Activated CD8-positive, alpha-beta memory T cell treated with anti-CD3 and anti-CD28 coated beads, Interleukin-2, amount 50 U/mL, for 1 hour (primary cell): ENCODE results near the gene TAGLN2.

ENCODE experiments used
- DNase-seq: peaks from one replicate; pipeline ENCODE4 v3.0.0-alpha.2; 2020; ENCODE audit errors: extremely low read depth

TAGLN2 gene

GRCh38 chr1:159924791-159925718 is at the start of gene TAGLN2:
Gene TAGLN2, minus strand, starts transcription at chr1:159925507. Its CDS starts 4,998 bp downstream, at chr1:159920509.
- DNase-seq = peak; percentile 78

GRCh38 chr1:159974350-159974965 is 49.2 kb upstream of the TAGLN2 start:
- DNase-seq = no peak

GRCh38 chr1:159973350-159973940 is 48.1 kb upstream of the TAGLN2 start:
- DNase-seq = no peak

- DNase-seq = no peak
Measured at GRCh38 chr1:159972443-159973205, 47.3 kb upstream of the TAGLN2 start.

GRCh38 chr1:159970932-159971342 is 45.6 kb upstream of the TAGLN2 start:
- no peak for DNase-seq

- no peak for DNase-seq
Measured at GRCh38 chr1:159968901-159969300, 43.6 kb upstream of the TAGLN2 start.

- no peak for DNase-seq
Measured at GRCh38 chr1:159965263-159965662, 40.0 kb upstream of the TAGLN2 start.

GRCh38 chr1:159964144-159964543 is 38.8 kb upstream of the TAGLN2 start:
- DNase-seq = no peak

GRCh38 chr1:159962176-159962575 is 36.9 kb upstream of the TAGLN2 start:
- no peak for DNase-seq

GRCh38 chr1:159961636-159962035 is 36.3 kb upstream of the TAGLN2 start:
- DNase-seq = no peak

GRCh38 chr1:159960721-159961381 is 35.5 kb upstream of the TAGLN2 start:
- no peak for DNase-seq

- DNase-seq = no peak
Measured at GRCh38 chr1:159959451-159959850, 34.1 kb upstream of the TAGLN2 start.

GRCh38 chr1:159958719-159959380 is 33.5 kb upstream of the TAGLN2 start:
- DNase-seq = no peak

- DNase-seq = no peak
Measured at GRCh38 chr1:159957824-159958268, 32.5 kb upstream of the TAGLN2 start.

GRCh38 chr1:159955456-159955855 is 30.1 kb upstream of the TAGLN2 start:
- no peak for DNase-seq

GRCh38 chr1:159953536-159954515 is 28.5 kb upstream of the TAGLN2 start, which contains the start of gene SLAMF9:
Gene SLAMF9, minus strand, starts transcription at chr1:159954237. Its CDS starts 100 bp downstream, at chr1:159954137.
- DNase-seq = no peak

GRCh38 chr1:159952932-159953331 is 27.6 kb upstream of the TAGLN2 start:
- DNase-seq = no peak

GRCh38 chr1:159951551-159951950 is 26.2 kb upstream of the TAGLN2 start:
- DNase-seq = no peak

- no peak for DNase-seq
Measured at GRCh38 chr1:159951016-159951415, 25.7 kb upstream of the TAGLN2 start.
